Measurements from ENCODE around the gene ZC3H18. TPM values are rescaled to one million over a fixed set of nuclear protein-coding genes. Genes with fewer than 3 reads are reported as not detected.

Gene ZC3H18
- total RNA-seq, 1 donor = 17.7 TPM

DNA sequence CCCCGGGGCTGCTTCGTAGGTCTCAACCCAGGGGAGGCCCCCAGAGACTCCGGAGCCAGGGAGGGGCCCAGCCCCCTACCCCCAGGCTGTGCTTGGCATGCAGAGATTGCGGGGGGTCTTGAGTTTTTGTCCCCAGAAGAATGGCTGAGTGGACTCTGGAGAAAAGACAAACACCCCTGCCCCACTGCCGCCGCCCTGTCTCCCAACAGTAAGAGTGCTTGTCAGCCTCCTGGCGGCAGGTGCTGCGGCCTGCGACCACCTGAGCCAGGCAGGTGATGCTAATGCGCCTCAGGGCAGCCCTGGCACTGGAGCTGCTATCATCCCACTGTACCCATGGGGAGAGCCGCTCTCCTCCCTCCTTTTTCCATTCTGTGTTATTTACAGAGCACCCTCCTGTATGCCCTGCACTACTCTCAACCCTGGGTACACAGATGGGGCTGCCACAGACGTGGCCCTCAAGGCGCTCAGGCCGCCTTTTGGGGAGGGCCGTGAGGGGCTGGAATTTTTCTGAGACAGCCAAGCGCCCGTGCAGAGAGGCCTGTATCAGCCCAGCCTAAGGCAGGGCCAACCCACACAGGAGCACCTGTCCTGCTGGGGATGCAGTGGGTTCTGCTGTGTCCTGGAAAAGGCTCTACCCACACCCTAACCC is 65.6 kb downstream of the ZC3H18 start:
- H3K4me3 ChIP-seq (ENCODE audit: low read depth, low read length) = no peak overlapping the region
- no peak for DNase-seq (ENCODE audit: low read depth)
- no peak for TF ChIP-seq CTCF (IDR thresholded peaks at IDR 0.05; ENCODE audit: insufficient read depth, low read depth, low read length)

- H3K4me3 ChIP-seq (ENCODE audit: low read depth, low read length) = no peak overlapping the region
- no peak for DNase-seq (ENCODE audit: low read depth)
- TF ChIP-seq CTCF (IDR thresholded peaks at IDR 0.05; ENCODE audit: insufficient read depth, low read depth, low read length) = no peak
Measured at GRCh38 chr16:88636488-88637265, 66.5 kb downstream of the ZC3H18 start.

GRCh38 chr16:88638323-88639230 is 68.4 kb downstream of the ZC3H18 start, which contains the start of gene IL17C:
Gene IL17C, plus strand, starts transcription at chr16:88638572. Its CDS starts 70 bp downstream, at chr16:88638642.
- TF ChIP-seq CTCF (IDR thresholded peaks at IDR 0.05; ENCODE audit: insufficient read depth, low read depth, low read length) = no peak
- no peak within 1 kb of the TSS for H3K4me3 ChIP-seq (ENCODE audit: low read depth, low read length)
- no peak for DNase-seq (ENCODE audit: low read depth)

DNA sequence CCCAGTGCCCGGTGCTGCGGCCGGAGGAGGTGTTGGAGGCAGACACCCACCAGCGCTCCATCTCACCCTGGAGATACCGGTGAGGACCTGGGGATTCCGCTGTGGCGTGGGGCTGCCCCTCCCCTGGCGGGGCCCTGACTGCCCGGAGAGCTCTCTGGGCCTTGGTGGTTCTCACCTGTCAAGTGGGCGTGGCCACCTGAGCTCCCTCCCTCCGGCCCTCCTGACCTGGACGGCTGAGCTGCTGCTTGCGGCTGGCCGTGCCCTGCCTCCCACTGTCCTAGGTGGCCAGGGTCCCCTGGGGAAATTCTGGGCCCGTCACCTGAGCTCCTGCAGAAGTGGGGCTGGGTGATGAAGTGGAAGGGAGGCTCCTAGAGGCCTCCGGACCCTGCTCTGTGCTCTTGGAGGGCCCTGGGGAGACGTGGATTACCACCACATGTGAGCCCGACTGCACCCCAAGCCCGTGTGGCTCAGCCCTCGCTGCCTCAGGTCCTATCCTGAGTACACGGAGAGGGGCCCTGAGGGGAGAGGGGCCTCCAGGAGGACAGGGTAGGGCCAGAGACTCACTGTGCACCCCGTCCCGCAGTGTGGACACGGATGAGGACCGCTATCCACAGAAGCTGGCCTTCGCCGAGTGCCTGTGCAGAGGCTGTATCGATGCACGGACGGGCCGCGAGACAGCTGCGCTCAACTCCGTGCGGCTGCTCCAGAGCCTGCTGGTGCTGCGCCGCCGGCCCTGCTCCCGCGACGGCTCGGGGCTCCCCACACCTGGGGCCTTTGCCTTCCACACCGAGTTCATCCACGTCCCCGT is 69.2 kb downstream of the ZC3H18 start:
- no peak overlapping the region for H3K4me3 ChIP-seq (ENCODE audit: low read depth, low read length)
- no peak for DNase-seq (ENCODE audit: low read depth)
- TF ChIP-seq CTCF (IDR thresholded peaks at IDR 0.05; ENCODE audit: insufficient read depth, low read depth, low read length) = no peak

- TF ChIP-seq CTCF (IDR thresholded peaks at IDR 0.05; ENCODE audit: insufficient read depth, low read depth, low read length) = no peak
- DNase-seq (ENCODE audit: low read depth) = no peak
- no peak overlapping the region for H3K4me3 ChIP-seq (ENCODE audit: low read depth, low read length)
Measured at GRCh38 chr16:88640039-88640495, 69.9 kb downstream of the ZC3H18 start.
